ENCODE results near the gene BCAR3. TPM values are rescaled to one million over a fixed set of nuclear protein-coding genes. Genes with fewer than 3 reads are reported as not detected.

Gene BCAR3
- total and polyA plus RNA-seq, 2 of the 4 experiments (the other 2 are of a cell fraction): 41.4 to 46.4 TPM

DNA sequence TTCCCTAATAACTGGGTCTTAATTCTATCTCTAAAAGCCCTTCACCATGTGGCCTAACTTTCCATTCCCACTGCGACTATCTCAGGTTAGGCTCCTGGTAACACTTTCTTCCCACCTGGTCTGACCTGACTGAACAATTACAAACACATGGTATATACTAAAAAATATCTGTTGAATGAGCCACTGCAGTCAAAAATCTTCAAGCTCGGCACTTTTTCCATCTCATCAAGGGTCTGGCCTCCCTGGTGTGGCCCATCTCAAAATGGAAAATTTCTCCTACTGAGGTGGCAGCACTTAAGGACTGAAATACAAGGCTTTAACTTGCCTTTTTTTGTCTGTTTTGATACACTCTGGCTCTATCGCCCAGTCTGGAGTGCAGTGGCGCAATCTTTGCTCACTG is 48.3 kb downstream of the BCAR3 start:
- Histone ChIP-seq H4K8ac (ENCODE audit: low read depth in 2 of 2, low read length in 2 of 2) (no peak overlapping the region), H3K23ac (ENCODE audit: low read depth, low read length) (no peak overlapping the region), H3K18ac (ENCODE audit: low read depth, low read length) (no peak overlapping the region), H3K9me3 (ENCODE audit: control insufficient read depth, insufficient read depth, low read length) (no peaks in the 10 kb centered on the region), H3K4me1 (ENCODE audit: control insufficient read depth, insufficient read depth, low read length) (peaks cover 6% of the 10 kb centered on the region), H3K4me3 (ENCODE audit: insufficient read depth, low read depth, low read length) (no peak overlapping the region), H4K20me1 (ENCODE audit: insufficient read depth, low read length) (peaks cover 36% of the 10 kb centered on the region), H4K91ac (ENCODE audit: insufficient read depth, low read depth, low read length) (no peak overlapping the region), H3K27me3 (ENCODE audit: control insufficient read depth, insufficient read depth, low read length) (no peaks in the 10 kb centered on the region), H4K5ac (ENCODE audit: low read depth, low read length) (no peak overlapping the region), H3K36me3 (ENCODE audit: control insufficient read depth, insufficient read depth, low read length) (peaks cover 13% of the 10 kb centered on the region), H3K4ac (ENCODE audit: low read depth, low read length) (no peak overlapping the region), H3K9me1 (ENCODE audit: insufficient read depth, low read length) (peaks cover 19% of the 10 kb centered on the region), H3K14ac (replicated peaks; ENCODE audit: low read depth, low read length) (no peak overlapping the region), H3K9ac (ENCODE audit: low read depth, low read length) (no peak overlapping the region), H2BK15ac (ENCODE audit: low read depth, low read length) (no peak overlapping the region), H2AK9ac (replicated peaks; ENCODE audit: low read depth, low read length, poor library complexity) (no peak overlapping the region), H2AFZ (replicated peaks; ENCODE audit: low read length, poor library complexity) (no peak overlapping the region), H2AK5ac (ENCODE audit: low read depth, low read length) (no peak overlapping the region), H3K79me1 (ENCODE audit: low read depth in 1 of 2, low read length in 2 of 2) (peaks cover 43 to 85% of the 10 kb centered on the region in 2 experiments), H2BK5ac (ENCODE audit: low read depth, low read length, poor library complexity, severe bottlenecking) (no peak overlapping the region), H2BK20ac (ENCODE audit: low read depth, low read length) (no peak overlapping the region), H3K56ac (ENCODE audit: extremely low read depth, insufficient read depth, low read length) (no peak overlapping the region), H3K4me2 (ENCODE audit: low read depth, low read length) (no peak overlapping the region), H3K27ac (ENCODE audit: insufficient read depth, low read length) (no peak overlapping the region), H2BK120ac (ENCODE audit: low read depth, low read length) (no peak overlapping the region)
- ATAC-seq (ENCODE audit: low read depth): no peak
- dilution Hi-C loops (cut with HindIII; ENCODE audit: low sequenced_read_pairs, unreplicated experiment): no loop called here
- TF ChIP-seq MXI1 (IDR thresholded peaks at IDR 0.05; ENCODE audit: borderline replicate concordance, low read depth, low read length) (no peak), CEBPB (IDR thresholded peaks at IDR 0.05; ENCODE audit: low read depth, low read length) (no peak), FOS (IDR thresholded peaks at IDR 0.05; ENCODE audit: low read depth, low read length) (no peak), NFE2L2 (IDR thresholded peaks at IDR 0.05; ENCODE audit: low read depth, low read length) (no peak), MAFK (IDR thresholded peaks at IDR 0.05; ENCODE audit: low read depth, low read length) (no peak)
- ChIA-PET POLR2A (ENCODE audit: unreplicated experiment) (no interaction called here), CTCF (interaction anchor here (1.3 kb wide), 1 partner anchor 211 kb away, joined by 3 read pairs; no protein-coding TSS in a partner anchor)
- no peak for DNase-seq
- BruUV-seq (replicated peaks): no TSS peak
- intact Hi-C loops (cut with micrococcal nuclease): loop anchor here (5.0 kb wide), 1 partner anchor 104 kb away; no protein-coding TSS in a partner anchor
- in situ Hi-C loops (cut with MboI; ENCODE audit: low sequenced_read_pairs): loop anchor here (10.0 kb wide), 1 partner anchor 61 kb away; no protein-coding TSS in a partner anchor
- 100% methylated on average over 1 of the region's 4 CpGs; no CpG with 5 or more reads in 1 of the 2 experiments for WGBS, 2 experiments (ENCODE audit: extremely low coverage in 2 of 2, insufficient read length in 1 of 2)

Data from IMR-90 (cell line).